ENCODE measurements around the gene CSNK2B.

CSNK2B gene

GRCh38 chr6:31636698-31637596 is 28.9 kb upstream of the CSNK2B start:
- H3K27ac ChIP-seq: no peak overlapping the region

GRCh38 chr6:31639043-31639442 is 26.8 kb upstream of the CSNK2B start:
- DNase-seq (ENCODE audit: low read depth, low spot score): no peak
- no peak overlapping the region for H3K27ac ChIP-seq

More at GRCh38 chr6:31636698-31637596, 28.9 kb upstream of the CSNK2B start:
- DNase-seq (ENCODE audit: low read depth, low spot score): no peak

GRCh38 chr6:31639449-31639861 is 26.4 kb upstream of the CSNK2B start:
- H3K27ac ChIP-seq: peak overlapping the region; percentile 21
- DNase-seq (ENCODE audit: low read depth, low spot score): no peak

- no peak for DNase-seq (ENCODE audit: low read depth, low spot score)
- no peak overlapping the region for H3K27ac ChIP-seq
Observed at GRCh38 chr6:31640612-31641011, 25.3 kb upstream of the CSNK2B start.

GRCh38 chr6:31641370-31641769 is 24.5 kb upstream of the CSNK2B start:
- DNase-seq (ENCODE audit: low read depth, low spot score): no peak
- no peak overlapping the region for H3K27ac ChIP-seq

- H3K27ac ChIP-seq: no peak overlapping the region
- no peak for DNase-seq (ENCODE audit: low read depth, low spot score)
Observed at GRCh38 chr6:31642798-31643570, 22.9 kb upstream of the CSNK2B start.

- H3K27ac ChIP-seq: no peak overlapping the region
- DNase-seq (ENCODE audit: low read depth, low spot score): no peak
Observed at GRCh38 chr6:31643818-31644454, 21.9 kb upstream of the CSNK2B start.

- no peak for DNase-seq (ENCODE audit: low read depth, low spot score)
- no peak overlapping the region for H3K27ac ChIP-seq
Observed at GRCh38 chr6:31645325-31645724, 20.6 kb upstream of the CSNK2B start.

GRCh38 chr6:31651602-31652191 is 14.2 kb upstream of the CSNK2B start:
- peak overlapping the region; percentile 95 for H3K27ac ChIP-seq
- peak; percentile 56 for DNase-seq (ENCODE audit: low read depth, low spot score)

GRCh38 chr6:31652925-31653724 is 12.8 kb upstream of the CSNK2B start:
- no peak for DNase-seq (ENCODE audit: low read depth, low spot score)

GRCh38 chr6:31654574-31655348 is 11.1 kb upstream of the CSNK2B start:
- no peak for DNase-seq (ENCODE audit: low read depth, low spot score)
- no peak overlapping the region for H3K27ac ChIP-seq

More at GRCh38 chr6:31652925-31653724, 12.8 kb upstream of the CSNK2B start:
- peak overlapping the region; percentile 95 for H3K27ac ChIP-seq

GRCh38 chr6:31655349-31656237 is 10.3 kb upstream of the CSNK2B start, which contains the start of gene APOM:
Gene APOM (plus strand): TSS chr6:31655894. CDS start chr6:31655967, 73 bp downstream.
- no peak for DNase-seq (ENCODE audit: low read depth, low spot score)
- H3K27ac ChIP-seq: no peak within 1 kb of the TSS

GRCh38 chr6:31657406-31658157 is 8.3 kb upstream of the CSNK2B start:
- DNase-seq (ENCODE audit: low read depth, low spot score): no peak
- no peak overlapping the region for H3K27ac ChIP-seq

- DNase-seq (ENCODE audit: low read depth, low spot score): no peak
- no peak overlapping the region for H3K27ac ChIP-seq
Observed at GRCh38 chr6:31658158-31658688, 7.7 kb upstream of the CSNK2B start.

- DNase-seq (ENCODE audit: low read depth, low spot score): no peak
- H3K27ac ChIP-seq: peak overlapping the region; percentile 78
Observed at GRCh38 chr6:31658983-31659648, 6.8 kb upstream of the CSNK2B start.

Measured in epithelial cell of prostate (primary cell).